GM18517 (cell line): Measurements from ENCODE around the gene CDK5RAP3.

ENCODE experiments used
- ATAC-seq: cut with Tn5 transposase; IDR thresholded peaks from one replicate; pipeline ENCODE4 v1.9.1; 2021; ENCODE audit warnings: mild to moderate bottlenecking, moderate library complexity; ENCODE audit not compliant: unreplicated experiment

Gene CDK5RAP3

GRCh38 chr17:48022901-48023300, 52.0 kb downstream of the CDK5RAP3 start:
- no peak for ATAC-seq

DNA sequence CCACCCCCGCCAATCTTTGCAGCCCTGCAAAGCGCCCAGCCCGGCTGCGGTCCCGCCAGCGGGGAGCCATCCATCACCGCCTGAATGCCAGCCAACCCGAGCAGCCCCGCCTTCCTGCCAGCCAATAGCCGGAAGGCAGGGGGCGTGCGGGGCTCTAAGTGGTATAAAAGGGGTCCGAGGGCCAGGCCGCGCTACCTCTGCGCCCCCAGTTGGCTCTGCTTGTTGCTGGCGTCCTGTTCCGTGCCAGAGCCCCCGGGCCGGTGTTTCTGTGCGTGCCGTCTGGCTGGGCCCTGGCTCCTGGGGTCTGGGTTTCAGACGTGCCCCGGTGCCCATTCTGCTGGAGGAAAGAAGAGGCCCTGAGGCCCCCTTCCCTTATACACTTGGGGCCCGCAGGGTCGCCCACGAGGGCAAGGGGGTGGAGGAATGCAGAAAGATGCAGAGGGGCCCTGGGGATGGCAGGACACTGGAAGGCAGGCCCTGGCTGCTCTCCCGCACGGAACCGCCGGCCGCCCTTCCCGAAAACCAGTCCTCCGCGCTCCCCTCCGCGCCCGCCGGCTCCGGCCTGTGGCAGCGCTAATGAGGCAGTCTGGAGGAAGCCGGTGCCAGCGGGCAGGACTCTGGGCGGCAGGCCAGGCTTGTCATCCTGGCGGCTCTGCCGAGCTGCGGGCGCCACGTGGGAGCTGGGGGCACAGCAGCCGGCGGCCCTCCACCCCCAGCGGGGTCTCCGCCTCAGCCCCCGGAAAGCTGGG, 52.7 kb downstream of the CDK5RAP3 start:
- ATAC-seq: no peak

DNA sequence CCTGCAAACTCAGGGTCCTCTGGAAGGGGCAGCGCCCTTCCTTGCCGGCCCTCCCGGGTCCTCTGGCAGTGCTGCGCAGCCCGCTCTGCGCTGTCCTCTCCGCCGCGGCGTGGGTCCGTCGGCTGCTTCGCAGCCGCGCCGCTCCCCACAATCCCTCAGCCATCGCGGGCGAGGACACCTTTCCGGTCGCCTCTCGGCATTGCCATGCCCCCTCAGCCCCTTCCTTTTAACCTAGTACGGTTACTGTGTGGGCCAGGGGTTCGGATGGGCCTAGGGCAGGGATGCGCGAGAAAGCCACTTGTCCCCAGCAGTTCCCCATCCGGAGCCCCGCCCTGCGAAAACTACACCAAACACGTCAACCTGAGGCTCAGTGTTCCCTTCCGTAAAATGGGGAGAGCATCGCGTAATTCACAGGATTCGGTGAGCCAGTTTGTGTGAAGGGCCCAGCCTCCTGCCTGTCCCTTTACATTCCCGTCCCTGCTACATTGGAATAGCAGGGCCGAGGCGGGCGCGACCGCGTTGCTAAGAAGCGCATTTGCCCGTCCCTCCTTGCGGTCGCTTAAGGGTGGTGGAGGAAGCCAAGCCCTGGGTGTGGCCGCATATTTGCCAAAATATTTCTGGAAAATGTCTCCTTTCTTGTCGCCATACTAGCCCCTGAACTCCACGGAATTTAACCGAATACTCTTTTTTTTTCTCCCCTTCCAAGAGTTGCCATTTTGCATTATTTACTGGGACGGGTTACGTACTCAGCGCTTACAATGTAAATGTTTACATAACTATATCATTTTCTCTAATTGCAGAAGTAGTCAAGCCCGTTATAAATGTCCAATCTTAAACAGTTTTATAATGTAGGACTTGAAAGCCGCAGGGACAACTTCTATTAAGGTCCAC, 53.5 kb downstream of the CDK5RAP3 start:
- ATAC-seq: no peak

GRCh38 chr17:48025040-48025903, 54.4 kb downstream of the CDK5RAP3 start:
- peak; percentile 69 for ATAC-seq

DNA sequence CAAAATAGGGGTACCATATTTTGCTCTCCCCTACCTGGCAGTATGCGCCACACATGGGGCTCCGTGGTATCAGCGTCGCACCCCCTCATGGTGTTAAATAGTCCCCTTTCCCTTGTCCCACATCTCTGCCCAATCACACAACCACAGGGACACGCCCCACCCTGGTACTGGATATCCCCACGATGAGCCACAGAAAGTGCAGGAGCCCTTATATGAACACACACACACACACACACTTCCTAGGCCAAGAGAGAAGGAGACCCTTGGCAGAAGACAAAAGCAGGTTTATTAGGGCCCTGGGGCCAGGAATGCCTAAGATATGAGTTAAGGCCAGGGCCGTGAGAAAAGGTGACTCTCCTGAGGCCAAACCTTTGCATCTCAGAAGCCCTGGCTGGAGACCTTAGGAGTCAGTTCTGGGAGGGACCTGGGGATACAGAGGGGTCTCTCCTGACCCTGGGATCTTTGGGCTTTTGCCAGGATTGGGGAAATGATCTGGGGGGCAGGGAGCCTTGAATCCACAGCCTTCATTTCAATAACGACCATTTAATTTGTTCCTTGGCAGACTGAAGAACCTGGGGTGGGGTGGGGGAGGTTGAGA, 55.1 kb downstream of the CDK5RAP3 start:
- no peak for ATAC-seq

DNA sequence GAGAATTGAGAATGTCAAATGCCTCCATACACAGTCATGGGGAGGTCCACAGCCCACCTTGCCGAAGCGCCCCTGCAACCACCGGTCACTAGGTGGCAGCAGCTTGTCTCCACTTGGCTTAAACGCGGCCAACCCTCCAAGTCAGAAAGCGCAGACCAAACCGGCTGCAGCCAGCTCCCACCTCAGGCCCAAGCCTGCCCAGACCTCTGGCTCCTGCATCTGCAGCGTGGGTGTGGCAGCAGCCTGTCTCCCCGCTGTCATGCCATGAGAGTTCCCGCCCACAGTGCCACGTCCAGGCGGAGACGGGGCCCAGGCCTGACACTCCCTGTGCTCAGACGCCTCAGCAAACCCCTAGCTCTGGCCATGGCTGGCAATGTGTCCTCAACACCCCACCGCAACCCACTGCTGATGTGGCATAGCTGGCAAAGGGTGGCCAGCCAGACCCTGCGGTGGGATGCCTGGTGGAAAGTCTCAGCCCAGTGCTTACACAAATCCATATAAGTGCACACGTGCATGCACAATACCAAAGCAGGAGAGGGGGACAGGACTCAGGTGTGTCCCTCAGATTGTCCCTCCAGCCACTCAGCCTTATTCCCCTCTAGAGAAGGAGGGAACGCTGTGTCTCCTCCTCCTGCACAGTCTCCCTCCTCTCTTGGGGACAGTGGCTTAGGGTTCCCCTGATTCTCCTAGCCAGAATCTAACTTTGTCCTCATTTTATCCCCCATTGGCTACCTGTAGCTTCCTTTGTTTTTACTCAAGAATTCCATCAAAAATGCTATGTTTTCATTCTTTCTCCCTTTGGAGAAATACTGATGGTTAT, 55.8 kb downstream of the CDK5RAP3 start:
- ATAC-seq: no peak

DNA sequence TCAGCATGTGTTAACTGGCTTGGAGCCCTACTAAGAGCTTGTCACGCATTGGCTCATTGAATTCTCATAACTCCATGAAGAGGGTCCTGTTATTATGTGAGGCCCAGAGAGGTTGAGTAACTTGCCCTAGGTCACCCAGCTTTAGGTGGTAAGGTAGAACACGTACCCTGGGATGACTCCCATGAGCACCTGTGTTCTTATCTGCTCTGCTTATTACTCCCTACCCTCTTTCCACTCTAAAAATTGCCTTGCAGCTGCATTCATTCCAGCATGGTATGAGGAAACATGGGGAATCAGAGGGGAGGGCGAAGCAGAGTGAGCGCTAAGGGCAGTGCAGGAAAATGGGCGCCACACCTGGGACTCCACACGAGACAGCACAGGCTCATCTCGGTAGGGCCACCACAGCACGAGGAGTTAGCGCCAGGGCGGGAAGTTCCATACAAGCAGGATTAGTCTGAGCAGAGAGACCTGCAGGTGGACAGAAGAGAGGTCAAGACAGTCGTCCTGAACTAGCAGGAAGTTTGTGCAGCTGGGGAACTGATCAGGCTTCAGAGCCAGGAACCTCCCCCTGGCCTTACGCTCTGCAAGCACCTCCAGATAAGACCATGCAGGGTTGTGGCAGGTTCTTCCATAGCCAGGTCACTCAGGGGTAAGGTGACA, 56.5 kb downstream of the CDK5RAP3 start:
- no peak for ATAC-seq

GRCh38 chr17:48028736-48029135, 57.8 kb downstream of the CDK5RAP3 start:
- no peak for ATAC-seq

GRCh38 chr17:48030531-48030930, 59.6 kb downstream of the CDK5RAP3 start:
- ATAC-seq: no peak
